Rectal smooth muscle tissue (tissue), 1 donor: Measurements from ENCODE around the gene STIMATE.

ENCODE experiments used
- H3K27ac ChIP-seq: one replicate; pipeline ENCODE4 v1.7.0; 2013; ENCODE audit warnings: low read depth, low read length, inconsistent platforms
- H3K27me3 ChIP-seq: one replicate; pipeline ENCODE4 v1.7.0; 2013; ENCODE audit warnings: low read length; ENCODE audit not compliant: control insufficient read depth, insufficient read depth
- H3K36me3 ChIP-seq: one replicate; pipeline ENCODE4 v1.7.0; 2013; ENCODE audit warnings: low read length; ENCODE audit not compliant: control insufficient read depth, insufficient read depth
- H3K4me1 ChIP-seq: one replicate; pipeline ENCODE4 v1.7.0; 2013; ENCODE audit warnings: low read length; ENCODE audit not compliant: control insufficient read depth, insufficient read depth
- H3K4me3 ChIP-seq: one replicate; pipeline ENCODE4 v1.7.0; 2013; ENCODE audit warnings: low read length
- H3K9ac ChIP-seq: one replicate; pipeline ENCODE4 v1.7.0; 2013; ENCODE audit warnings: low read length

STIMATE gene

GRCh38 chr3:52897130-52898122 lies at the start of gene STIMATE:
Gene STIMATE (minus strand): TSS chr3:52897548. CDS start chr3:52897450, 98 bp downstream.
- Histone ChIP-seq H3K9ac (peak within 1 kb of the TSS; percentile 0), H3K4me1 (peaks cover 7% of the 10 kb centered on the region), H3K27me3 (no peaks in the 10 kb centered on the region), H3K27ac (no peak within 1 kb of the TSS), H3K4me3 (peak within 1 kb of the TSS; percentile 80), H3K36me3 (no peaks in the 10 kb centered on the region)

DNA sequence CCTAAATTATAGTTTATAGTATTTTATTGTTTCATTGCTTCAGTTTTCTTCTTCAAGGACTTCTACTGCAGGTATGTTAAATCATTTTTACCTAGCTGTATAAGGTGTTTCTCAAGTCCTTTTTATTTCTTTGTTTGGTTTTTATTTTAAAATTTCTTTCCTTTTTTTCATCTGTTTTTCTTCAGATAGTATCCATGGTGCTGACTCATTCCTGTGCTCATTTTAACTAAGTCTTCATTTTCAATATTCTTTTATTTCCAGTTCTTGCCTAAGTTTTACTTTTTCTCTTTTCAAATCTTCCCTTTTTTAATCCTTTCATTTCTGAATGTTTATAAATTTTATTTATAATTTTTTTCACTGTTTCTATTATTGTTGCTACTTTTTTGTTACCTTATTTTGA lies 42.3 kb upstream of the STIMATE start:
- no peaks in the 10 kb centered on the region for H3K4me1 ChIP-seq
- H3K36me3 ChIP-seq = no peaks in the 10 kb centered on the region
- no peak overlapping the region for H3K27ac ChIP-seq
- no peaks in the 10 kb centered on the region for H3K27me3 ChIP-seq
- no peak overlapping the region for H3K9ac ChIP-seq
- no peak overlapping the region for H3K4me3 ChIP-seq

DNA sequence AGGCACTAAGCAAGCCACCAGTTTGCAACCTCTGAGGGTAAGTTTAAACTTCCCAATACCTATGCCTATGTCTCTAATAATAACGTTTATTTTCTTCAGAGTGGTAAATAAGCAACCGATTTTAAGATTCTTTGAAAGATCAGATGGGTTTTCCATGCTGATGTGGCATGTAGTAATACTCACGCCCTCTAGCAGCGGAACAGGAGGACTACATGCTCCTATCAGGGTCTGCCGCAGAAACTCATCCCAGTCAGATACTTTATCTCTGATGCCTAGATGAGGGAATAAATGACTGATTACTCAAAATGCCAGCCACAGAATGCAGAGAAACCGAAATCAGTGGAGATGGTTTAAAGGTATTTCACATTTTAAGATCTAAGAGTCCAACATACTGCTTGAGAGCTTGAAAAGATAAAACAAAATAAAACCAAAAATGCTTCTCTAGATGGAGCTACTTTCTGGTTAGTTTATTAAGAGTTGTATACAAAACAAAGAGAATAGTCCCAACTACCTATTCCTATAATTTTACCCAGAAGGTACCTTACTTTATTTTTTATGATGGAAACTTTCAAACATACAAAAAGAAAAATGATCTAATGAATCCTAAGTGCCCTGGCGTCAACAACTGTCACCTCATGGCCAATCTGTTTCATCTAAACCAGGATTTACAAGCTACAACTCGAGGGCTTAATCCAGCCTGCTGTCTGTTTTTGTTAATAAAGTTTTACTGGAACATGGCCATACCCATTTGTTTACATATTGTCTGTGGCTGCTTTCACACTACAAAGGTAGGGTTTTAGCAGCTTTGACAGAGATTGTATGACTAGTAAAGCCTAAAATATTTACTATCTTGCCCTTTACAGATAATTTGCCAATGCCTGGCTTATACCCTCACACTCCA lies 37.5 kb upstream of the STIMATE start:
- no peak overlapping the region for H3K27ac ChIP-seq

GRCh38 chr3:52931889-52932288 lies 34.5 kb upstream of the STIMATE start:
- no peaks in the 10 kb centered on the region for H3K4me1 ChIP-seq
- no peak overlapping the region for H3K4me3 ChIP-seq
- no peaks in the 10 kb centered on the region for H3K27me3 ChIP-seq
- H3K9ac ChIP-seq = no peak overlapping the region
- H3K27ac ChIP-seq = no peak overlapping the region
- peaks cover 9% of the 10 kb centered on the region for H3K36me3 ChIP-seq

More for the DNA sequence above, 37.5 kb upstream of the STIMATE start:
- Histone ChIP-seq H3K4me1 (no peaks in the 10 kb centered on the region), H3K27me3 (no peaks in the 10 kb centered on the region), H3K4me3 (no peak overlapping the region), H3K9ac (no peak overlapping the region), H3K36me3 (peaks cover 1% of the 10 kb centered on the region)

DNA sequence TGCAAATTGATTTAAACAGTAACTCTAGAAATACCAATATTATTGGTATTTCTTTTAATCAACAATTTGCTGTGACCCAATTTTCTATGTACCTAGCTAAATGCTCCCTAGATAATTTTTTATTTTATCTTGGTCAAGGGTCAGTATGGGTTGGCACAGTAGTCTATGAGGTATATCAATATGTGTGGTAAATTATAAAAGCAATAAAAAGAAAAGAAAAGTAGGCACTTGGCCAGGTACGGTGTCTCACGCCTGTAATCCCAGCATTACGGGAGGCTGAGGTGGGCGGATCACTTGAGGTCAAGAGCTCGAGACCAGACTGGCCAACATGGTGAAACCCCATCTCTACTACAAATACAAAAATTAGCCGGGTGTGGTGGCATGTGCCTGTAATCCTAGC lies 34.0 kb upstream of the STIMATE start:
- H3K9ac ChIP-seq = no peak overlapping the region
- peaks cover 9% of the 10 kb centered on the region for H3K36me3 ChIP-seq
- no peaks in the 10 kb centered on the region for H3K4me1 ChIP-seq
- no peak overlapping the region for H3K4me3 ChIP-seq
- H3K27me3 ChIP-seq = no peaks in the 10 kb centered on the region
- H3K27ac ChIP-seq = no peak overlapping the region

- Histone ChIP-seq H3K4me3 (no peak overlapping the region), H3K36me3 (peaks cover 9% of the 10 kb centered on the region), H3K27ac (no peak overlapping the region), H3K4me1 (no peaks in the 10 kb centered on the region), H3K27me3 (no peaks in the 10 kb centered on the region), H3K9ac (no peak overlapping the region)
Observed at GRCh38 chr3:52930748-52931147, 33.4 kb upstream of the STIMATE start.

GRCh38 chr3:52926554-52926953 lies 29.2 kb upstream of the STIMATE start:
- Histone ChIP-seq H3K9ac (no peak overlapping the region), H3K4me1 (no peaks in the 10 kb centered on the region), H3K27me3 (no peaks in the 10 kb centered on the region), H3K36me3 (peaks cover 9% of the 10 kb centered on the region), H3K27ac (no peak overlapping the region), H3K4me3 (no peak overlapping the region)

DNA sequence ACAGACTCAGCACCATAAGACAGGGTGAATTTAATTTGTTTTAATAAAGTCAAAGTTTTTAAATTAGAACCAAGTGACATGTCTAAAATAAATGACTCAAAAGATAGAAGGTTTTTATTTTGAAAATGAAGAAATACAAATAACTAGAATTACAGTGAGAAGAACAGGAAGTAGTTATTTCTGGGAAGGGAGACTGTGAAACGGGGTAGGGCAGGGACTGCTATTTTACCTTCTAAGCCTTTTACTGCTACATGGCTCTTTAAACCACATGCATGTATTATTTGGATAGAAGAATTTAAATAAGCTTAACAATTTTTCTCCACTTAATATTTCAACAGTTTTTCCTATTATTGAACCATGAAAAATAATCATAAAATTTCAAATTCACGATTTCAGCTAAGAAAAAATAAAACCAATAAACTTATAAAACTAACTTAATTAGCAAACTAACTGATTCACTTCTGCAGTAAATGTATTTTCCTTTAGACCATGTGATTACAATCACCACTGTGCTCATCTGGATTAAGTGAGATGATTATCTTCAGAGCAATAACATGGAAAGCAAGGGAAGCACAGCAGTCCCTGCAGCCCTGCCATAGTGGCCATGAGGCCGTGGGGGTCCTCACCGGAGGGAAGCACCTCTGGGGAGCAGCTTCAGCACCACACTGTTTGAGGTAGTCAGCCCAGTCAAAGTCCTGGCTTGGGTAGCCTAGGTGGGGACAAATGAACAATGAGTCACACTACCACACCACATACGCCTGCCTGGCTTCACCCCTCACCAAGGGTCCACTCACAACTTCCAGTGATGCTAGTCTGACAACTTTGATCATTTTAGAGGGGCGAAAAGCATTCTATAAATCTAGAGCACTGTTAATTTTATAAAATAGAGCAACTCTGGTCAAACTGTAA lies 28.3 kb upstream of the STIMATE start:
- peaks cover 9% of the 10 kb centered on the region for H3K36me3 ChIP-seq
- H3K9ac ChIP-seq = no peak overlapping the region
- no peak overlapping the region for H3K27ac ChIP-seq
- no peak overlapping the region for H3K4me3 ChIP-seq
- H3K27me3 ChIP-seq = no peaks in the 10 kb centered on the region
- H3K4me1 ChIP-seq = no peaks in the 10 kb centered on the region

DNA sequence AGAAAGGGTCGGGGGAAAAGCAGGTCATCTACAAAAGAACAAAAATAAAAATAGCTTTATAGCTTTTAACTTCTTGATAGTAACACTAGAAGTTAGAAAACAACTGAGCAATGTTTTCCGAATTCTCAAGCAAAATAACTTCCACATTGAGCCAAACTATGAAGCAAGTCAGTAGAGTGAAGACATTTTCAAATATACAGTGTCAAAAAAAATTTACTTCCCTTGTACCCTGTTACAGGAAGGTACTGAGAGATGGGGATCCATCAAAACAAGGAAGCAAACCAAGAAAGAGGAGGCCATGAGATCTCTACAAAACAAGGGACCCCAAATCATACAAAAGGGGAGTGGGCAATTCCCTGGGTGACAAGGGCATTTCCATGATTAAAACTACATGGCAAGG lies 26.6 kb upstream of the STIMATE start:
- Histone ChIP-seq H3K36me3 (peaks cover 11% of the 10 kb centered on the region), H3K27ac (no peak overlapping the region), H3K4me3 (no peak overlapping the region), H3K27me3 (no peaks in the 10 kb centered on the region), H3K9ac (no peak overlapping the region), H3K4me1 (no peaks in the 10 kb centered on the region)

DNA sequence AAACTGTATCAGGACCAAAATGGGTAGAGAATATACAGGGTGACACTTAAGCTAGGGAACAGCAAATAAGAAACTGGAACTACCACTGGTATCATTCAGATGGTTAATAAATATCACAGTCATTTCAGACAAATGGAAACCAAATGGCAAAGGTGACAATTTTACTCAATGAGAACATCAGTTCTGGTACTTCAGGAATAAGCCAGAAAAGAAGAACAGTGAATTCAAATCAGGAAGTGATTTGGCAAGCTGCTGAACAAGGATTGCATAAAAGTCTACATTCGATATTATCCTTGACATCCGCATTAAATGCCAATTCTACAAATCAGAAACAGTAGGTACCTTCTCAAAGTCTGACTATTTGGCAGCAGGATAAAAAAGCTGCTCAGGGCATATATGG lies 23.5 kb upstream of the STIMATE start:
- Histone ChIP-seq H3K4me1 (no peaks in the 10 kb centered on the region), H3K9ac (no peak overlapping the region), H3K27me3 (no peaks in the 10 kb centered on the region), H3K4me3 (no peak overlapping the region), H3K27ac (no peak overlapping the region), H3K36me3 (peaks cover 5% of the 10 kb centered on the region)

DNA sequence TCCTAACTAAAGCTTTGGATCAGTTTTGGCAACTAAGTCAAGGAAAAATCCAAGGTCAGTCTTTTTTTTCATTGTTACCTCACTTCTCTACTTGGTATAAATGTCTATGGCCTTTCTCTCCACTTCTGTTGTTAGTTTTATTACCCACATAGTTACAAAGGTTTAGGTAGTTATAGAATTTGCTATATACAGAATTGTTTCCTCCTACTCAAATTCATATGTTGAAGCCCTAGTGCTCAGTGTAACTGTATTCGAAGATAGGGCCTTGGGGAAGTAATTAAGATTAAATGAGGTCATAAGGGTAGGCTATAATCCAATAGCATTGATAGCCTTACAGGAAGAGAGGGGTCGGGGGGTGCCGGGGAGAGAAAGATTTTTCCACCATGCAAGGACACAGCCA lies 19.7 kb upstream of the STIMATE start:
- no peak overlapping the region for H3K4me3 ChIP-seq
- peaks cover 14% of the 10 kb centered on the region for H3K36me3 ChIP-seq
- no peak overlapping the region for H3K27ac ChIP-seq
- H3K9ac ChIP-seq = no peak overlapping the region
- no peaks in the 10 kb centered on the region for H3K27me3 ChIP-seq
- H3K4me1 ChIP-seq = no peaks in the 10 kb centered on the region
